ENCODE data around the gene TSPO. TPM values are rescaled to one million over a fixed set of nuclear protein-coding genes. Genes with fewer than 3 reads are reported as not detected.

Gene TSPO
- total RNA-seq, 1 experiment from 2014 or later = 144 TPM

DNA sequence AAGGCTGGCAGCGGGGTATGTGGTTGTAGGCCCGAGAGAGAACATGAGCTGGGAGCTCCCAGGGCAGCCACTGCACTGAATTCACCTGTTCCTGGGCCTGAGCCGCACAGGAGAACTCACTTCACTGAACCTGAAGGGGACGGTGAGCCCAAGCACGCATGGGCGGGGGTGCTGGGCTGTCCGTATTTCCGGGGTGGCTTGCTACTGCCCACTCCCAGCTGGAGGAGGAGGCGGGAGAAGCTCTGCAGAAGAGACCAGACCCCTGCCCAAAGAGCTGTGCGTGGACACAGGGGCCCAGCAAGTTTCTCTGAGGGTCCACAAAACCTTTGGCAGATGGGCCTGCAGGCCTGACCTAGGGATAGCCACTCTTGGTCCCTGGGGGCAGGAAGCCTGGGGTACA lies 30.8 kb downstream of the TSPO start:
- in situ Hi-C loops (cut with HindIII; ENCODE audit: low pct_unique_long_range_greater_than_20kb, low sequenced_read_pairs) (no loop called here), intact Hi-C loops (cut with micrococcal nuclease; ENCODE audit: unreplicated experiment) (no loop called here)
- ChIA-PET POLR2A (no interaction called here), CTCF (no interaction called here)
- H3K27ac ChIP-seq (ENCODE audit: low read length) = no peak overlapping the region
- no peaks in the 10 kb centered on the region for H3K9me3 ChIP-seq (ENCODE audit: control insufficient read depth, insufficient read depth, low read depth, low read length)
- peaks cover 3% of the 10 kb centered on the region; the same call in 1 of the 2 replicates for H3K36me3 ChIP-seq (ENCODE audit: control insufficient read depth, insufficient read depth, low read length)
- peaks cover 4% of the 10 kb centered on the region for H3K4me1 ChIP-seq (ENCODE audit: control insufficient read depth, insufficient read depth, low read length)
- ATAC-seq = no peak
- H3K27me3 ChIP-seq (ENCODE audit: control insufficient read depth, insufficient read depth, low read length) = no peaks in the 10 kb centered on the region
- no peak for DNase-seq (ENCODE audit: low read depth, low spot score)
- H3K4me3 ChIP-seq (ENCODE audit: low read depth in 2 of 2, low read length in 2 of 2) = no peak overlapping the region
- no TSS peak for BruUV-seq (replicated peaks)
- no peak for TF ChIP-seq POLR2AphosphoS5 (IDR thresholded peaks at IDR 0.05; ENCODE audit: low read depth, low read length)
- no peak for TF ChIP-seq TCF7L2 (IDR thresholded peaks at IDR 0.05; ENCODE audit: low read depth, low read length)
- TF ChIP-seq, protein P1, sequence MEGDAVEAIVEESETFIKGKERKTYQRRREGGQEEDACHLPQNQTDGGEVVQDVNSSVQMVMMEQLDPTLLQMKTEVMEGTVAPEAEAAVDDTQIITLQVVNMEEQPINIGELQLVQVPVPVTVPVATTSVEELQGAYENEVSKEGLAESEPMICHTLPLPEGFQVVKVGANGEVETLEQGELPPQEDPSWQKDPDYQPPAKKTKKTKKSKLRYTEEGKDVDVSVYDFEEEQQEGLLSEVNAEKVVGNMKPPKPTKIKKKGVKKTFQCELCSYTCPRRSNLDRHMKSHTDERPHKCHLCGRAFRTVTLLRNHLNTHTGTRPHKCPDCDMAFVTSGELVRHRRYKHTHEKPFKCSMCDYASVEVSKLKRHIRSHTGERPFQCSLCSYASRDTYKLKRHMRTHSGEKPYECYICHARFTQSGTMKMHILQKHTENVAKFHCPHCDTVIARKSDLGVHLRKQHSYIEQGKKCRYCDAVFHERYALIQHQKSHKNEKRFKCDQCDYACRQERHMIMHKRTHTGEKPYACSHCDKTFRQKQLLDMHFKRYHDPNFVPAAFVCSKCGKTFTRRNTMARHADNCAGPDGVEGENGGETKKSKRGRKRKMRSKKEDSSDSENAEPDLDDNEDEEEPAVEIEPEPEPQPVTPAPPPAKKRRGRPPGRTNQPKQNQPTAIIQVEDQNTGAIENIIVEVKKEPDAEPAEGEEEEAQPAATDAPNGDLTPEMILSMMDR (IDR thresholded peaks at IDR 0.05) = no peak
- TF ChIP-seq, protein P2, sequence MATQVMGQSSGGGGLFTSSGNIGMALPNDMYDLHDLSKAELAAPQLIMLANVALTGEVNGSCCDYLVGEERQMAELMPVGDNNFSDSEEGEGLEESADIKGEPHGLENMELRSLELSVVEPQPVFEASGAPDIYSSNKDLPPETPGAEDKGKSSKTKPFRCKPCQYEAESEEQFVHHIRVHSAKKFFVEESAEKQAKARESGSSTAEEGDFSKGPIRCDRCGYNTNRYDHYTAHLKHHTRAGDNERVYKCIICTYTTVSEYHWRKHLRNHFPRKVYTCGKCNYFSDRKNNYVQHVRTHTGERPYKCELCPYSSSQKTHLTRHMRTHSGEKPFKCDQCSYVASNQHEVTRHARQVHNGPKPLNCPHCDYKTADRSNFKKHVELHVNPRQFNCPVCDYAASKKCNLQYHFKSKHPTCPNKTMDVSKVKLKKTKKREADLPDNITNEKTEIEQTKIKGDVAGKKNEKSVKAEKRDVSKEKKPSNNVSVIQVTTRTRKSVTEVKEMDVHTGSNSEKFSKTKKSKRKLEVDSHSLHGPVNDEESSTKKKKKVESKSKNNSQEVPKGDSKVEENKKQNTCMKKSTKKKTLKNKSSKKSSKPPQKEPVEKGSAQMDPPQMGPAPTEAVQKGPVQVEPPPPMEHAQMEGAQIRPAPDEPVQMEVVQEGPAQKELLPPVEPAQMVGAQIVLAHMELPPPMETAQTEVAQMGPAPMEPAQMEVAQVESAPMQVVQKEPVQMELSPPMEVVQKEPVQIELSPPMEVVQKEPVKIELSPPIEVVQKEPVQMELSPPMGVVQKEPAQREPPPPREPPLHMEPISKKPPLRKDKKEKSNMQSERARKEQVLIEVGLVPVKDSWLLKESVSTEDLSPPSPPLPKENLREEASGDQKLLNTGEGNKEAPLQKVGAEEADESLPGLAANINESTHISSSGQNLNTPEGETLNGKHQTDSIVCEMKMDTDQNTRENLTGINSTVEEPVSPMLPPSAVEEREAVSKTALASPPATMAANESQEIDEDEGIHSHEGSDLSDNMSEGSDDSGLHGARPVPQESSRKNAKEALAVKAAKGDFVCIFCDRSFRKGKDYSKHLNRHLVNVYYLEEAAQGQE (IDR thresholded peaks at IDR 0.05; ENCODE audit: insufficient read depth in 1 of 2, low read depth in 2 of 2, low read length in 1 of 2) = no peak
- TF ChIP-seq SIN3A (IDR thresholded peaks at IDR 0.05; ENCODE audit: borderline replicate concordance, insufficient read depth, low read depth, low read length) = no peak

DNA sequence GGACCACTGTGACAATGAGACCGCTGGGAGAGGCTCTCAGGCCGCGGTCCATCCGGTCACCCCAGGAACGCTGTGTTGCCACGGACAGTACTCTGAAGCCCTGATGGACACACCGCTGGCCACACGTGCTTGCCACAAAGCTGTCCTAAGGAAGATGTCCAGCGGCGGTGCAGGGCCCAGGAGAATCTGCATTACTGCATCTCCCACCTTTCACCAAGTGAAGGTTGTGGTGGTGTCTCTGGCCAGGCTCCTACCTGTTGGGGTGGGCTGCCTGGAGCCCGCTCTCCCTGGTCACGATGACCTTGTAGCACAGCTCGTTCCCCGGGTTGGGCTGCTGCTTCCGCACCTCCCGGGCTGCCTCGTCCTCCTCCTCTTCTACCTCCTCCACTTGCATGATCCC lies 31.4 kb downstream of the TSPO start:
- no peaks in the 10 kb centered on the region for H3K27me3 ChIP-seq (ENCODE audit: control insufficient read depth, insufficient read depth, low read length)
- H3K36me3 ChIP-seq (ENCODE audit: control insufficient read depth, insufficient read depth, low read length) = peaks cover 3% of the 10 kb centered on the region; the same call in 1 of the 2 replicates
- CTCF ChIA-PET = no interaction called here
- DNase-seq (ENCODE audit: low read depth, low spot score) (no peak), ATAC-seq (no peak)
- H3K27ac ChIP-seq (ENCODE audit: low read length) = no peak overlapping the region
- in situ Hi-C loops (cut with HindIII; ENCODE audit: low pct_unique_long_range_greater_than_20kb, low sequenced_read_pairs) = no loop called here
- no TSS peak for BruUV-seq (replicated peaks)
- intact Hi-C loops (cut with micrococcal nuclease; ENCODE audit: unreplicated experiment) = no loop called here
- POLR2A ChIA-PET = no interaction called here
- H3K9me3 ChIP-seq (ENCODE audit: control insufficient read depth, insufficient read depth, low read depth, low read length) = no peaks in the 10 kb centered on the region
- H3K4me3 ChIP-seq (ENCODE audit: low read depth in 2 of 2, low read length in 2 of 2) = no peak overlapping the region
- TF ChIP-seq SIN3A (IDR thresholded peaks at IDR 0.05; ENCODE audit: borderline replicate concordance, insufficient read depth, low read depth, low read length) (no peak), POLR2AphosphoS5 (IDR thresholded peaks at IDR 0.05; ENCODE audit: low read depth, low read length) (no peak), TCF7L2 (IDR thresholded peaks at IDR 0.05; ENCODE audit: low read depth, low read length) (no peak)
- TF ChIP-seq, protein P2 (IDR thresholded peaks at IDR 0.05; ENCODE audit: insufficient read depth in 1 of 2, low read depth in 2 of 2, low read length in 1 of 2) = no peak
- TF ChIP-seq, protein P1 (IDR thresholded peaks at IDR 0.05) = no peak
- H3K4me1 ChIP-seq (ENCODE audit: control insufficient read depth, insufficient read depth, low read length) = peaks cover 4% of the 10 kb centered on the region

Data from Panc1 (cell line).